ENCODE measurements around the gene VAPA. TPM values are rescaled to one million over a fixed set of nuclear protein-coding genes. Genes with fewer than 3 reads are reported as not detected.

The VAPA gene
- total RNA-seq, 2 donors from 2014 or later = 242 to 274 TPM

DNA sequence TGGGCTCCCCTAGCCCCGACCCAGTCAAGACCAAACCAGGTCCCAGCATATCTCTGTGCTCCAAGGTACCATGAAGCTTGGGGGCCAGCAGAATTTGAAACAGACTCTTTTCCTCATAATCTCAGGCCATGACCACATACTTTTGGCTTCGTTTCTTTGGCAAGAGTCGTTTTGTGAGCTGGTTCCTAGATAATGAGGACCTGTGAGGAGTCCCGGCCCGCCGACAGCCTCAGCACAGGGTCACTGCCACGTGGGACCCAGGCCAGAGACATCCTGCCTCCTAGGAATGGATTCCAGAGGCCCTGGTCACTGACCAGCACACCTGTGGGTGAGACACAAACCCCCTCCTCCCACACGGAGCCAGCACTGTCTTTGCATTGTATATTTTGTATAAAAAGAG is 73.5 kb downstream of the VAPA start:
- ATAC-seq = no peak
- intact Hi-C loops (cut with DNase I, micrococcal nuclease) = no loop called here

DNA sequence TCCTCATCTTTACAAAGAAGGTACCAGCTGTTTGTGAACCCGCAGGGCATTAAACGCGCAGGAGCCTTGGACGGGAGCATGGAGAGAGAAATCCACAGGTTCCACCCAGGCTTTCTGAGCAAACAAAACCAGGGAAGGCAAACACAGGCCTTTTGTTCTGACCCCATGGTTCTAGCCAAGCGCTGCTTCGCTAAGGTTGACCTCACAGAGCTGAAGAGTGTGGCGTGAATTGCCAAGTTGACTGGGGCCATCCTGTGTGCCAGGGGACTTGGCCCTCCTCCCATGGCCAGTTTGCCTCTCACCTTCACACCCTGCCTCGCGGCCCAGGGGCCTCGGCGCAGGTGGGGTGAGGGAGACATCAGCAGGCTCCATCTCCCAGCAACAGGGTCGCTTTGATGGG is 74.1 kb downstream of the VAPA start:
- peak; percentile 6 for ATAC-seq
- intact Hi-C loops (cut with DNase I, micrococcal nuclease) = no loop called here

More for the DNA sequence above, 73.5 kb downstream of the VAPA start:
- no peak for DNase-seq

DNA sequence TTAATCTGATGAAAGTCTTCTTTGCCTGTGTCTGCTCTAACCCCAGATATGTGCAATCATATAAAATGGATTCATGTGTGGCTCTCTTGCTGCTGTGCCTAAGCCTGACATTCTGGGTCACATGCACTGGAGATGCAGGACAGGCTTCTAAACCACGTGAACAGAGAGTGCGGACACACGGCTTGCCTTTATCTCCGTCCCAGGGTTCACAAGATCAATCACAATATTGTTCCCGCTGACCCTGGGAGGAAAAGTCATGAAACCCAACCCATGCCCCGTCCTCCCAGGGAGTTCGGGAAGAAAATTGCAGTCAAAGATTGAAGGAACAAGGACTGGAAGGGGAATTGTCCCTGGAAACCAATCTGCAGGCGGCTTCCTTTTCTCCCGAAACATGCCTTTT is 74.8 kb downstream of the VAPA start:
- DNase-seq (no peak), ATAC-seq (no peak)
- intact Hi-C loops (cut with DNase I, micrococcal nuclease) = no loop called here

More for the DNA sequence above, 74.1 kb downstream of the VAPA start:
- DNase-seq = no peak

DNA sequence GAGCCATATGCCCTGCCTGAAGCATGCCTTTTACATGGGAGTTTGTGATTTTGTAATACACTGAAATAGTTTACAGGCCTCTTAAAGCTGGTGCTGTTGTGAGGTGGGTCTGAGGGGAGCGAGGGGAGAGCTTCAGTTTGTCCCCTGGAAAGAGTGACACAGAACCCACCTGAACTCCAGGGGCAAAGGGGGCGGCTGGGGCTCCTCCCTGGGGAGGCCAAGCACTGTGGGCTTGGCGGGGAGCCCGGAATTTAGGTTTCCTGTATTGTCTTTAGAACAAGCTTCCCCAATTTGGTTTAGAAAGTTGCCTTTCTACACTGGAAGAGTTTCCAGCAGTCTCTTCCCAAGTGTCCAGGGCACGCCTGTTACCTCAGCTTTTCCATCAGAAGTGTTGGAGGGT is 75.7 kb downstream of the VAPA start:
- ATAC-seq (no peak), DNase-seq (no peak)
- intact Hi-C loops (cut with DNase I, micrococcal nuclease) = no loop called here

DNA sequence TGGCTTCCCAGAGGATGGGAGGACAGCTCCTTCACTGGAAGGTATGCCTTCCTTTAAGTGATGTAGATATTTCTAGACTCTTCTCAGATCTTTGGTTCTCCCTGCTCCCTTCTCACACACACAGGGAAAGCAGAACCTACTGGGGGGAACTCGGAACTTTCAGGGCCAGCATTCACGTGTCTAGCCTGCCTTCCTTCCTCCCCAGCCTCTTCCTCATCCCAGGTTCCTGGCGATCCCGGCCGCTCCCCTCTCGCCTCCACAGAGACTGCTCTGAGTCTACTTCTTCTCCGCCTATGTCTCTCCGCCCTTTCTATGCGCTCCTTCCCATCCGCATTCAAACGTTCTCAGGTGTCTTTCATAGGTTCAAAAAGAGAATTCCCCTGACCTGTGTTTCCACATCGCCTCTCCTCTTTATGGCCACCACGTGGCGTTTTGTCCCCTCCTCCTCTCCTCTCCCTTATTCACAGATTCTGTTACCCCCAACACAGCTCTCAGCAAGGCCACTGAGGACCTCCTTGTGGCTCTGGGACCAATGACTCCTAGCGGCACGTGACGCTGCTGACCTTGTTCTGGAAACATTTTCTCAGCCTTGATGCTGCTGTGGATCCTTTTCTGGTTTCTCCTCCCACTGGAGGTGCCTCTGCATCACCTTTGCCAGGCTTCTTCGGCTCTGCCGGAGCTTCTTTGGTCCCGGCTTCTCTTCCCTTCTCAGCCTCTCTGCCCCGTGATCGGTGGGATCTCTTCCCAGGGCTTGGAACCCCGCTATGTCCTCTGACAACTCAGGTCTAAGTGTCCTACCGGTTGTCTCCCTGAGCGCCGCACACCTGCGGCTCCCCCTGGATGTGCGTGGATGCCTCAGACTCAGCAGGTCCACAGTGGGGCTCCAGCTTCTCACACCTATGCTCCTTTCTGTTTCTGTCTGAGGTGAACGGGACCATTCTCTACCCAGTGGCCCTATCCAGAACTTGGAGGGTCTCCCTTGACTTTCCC is 77.5 kb downstream of the VAPA start:
- ATAC-seq (no peak), DNase-seq (no peak)
- intact Hi-C loops (cut with DNase I, micrococcal nuclease) = no loop called here

DNA sequence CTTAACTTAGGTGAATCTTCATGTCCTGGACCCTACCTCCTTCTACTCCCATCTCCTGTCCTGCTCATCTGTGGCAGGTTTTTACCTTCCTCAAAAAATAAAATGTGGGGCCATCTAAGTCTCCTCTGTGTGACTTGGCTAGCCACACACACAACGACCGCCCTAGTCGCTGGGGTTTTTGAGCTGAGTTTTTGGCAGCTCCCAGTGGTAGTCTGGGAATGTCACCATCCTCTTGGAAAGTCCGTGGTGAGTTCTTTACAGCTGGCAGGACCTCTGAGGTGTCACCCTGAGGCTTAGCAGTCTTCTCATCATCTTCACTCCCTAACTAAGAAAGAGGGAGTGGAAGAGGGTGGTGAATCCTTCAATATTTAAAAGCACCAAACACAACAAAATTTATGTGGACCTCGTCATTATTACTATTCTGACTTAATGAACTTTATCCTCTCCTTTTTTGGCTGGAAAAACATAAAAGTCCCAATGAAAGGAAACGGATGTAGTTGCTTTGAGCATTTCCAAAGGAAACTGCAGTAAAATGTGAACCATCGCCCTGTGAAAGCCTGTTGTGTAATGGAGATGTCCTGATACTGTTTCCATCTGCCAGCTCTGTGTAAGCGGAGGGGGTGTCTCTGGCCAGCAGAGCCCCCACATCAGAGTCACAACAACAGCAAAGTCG is 78.6 kb downstream of the VAPA start:
- ATAC-seq (no peak), DNase-seq (no peak)
- intact Hi-C loops (cut with DNase I, micrococcal nuclease) = no loop called here

DNA sequence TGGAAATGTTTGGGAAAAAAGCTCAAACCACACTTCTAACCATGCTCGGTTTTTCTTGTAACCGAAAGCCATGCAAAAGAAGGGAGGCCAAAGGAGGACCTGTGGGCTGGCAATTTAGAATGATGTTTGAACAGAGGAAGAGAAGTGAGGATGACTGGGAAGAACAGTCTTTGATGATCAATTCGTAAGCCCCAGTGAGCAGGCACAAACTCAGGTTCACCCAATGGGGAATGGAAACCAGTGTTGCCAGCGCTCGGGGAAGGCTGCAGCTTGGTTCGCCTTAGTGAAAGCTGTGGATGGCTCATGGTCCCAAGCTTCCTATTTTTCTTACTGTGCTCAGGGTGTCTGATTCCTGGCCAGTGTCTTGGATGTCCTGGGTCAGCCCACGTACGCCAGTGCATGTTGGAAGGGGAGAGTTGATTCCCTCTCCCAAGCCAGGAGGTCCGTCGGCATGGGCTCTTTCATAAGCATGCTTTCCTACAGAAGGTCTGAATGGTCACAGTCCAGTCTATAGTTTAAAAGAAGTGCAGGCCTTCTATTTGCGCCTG is 79.2 kb downstream of the VAPA start:
- intact Hi-C loops (cut with DNase I, micrococcal nuclease) = no loop called here
- ATAC-seq (no peak), DNase-seq (no peak)

DNA sequence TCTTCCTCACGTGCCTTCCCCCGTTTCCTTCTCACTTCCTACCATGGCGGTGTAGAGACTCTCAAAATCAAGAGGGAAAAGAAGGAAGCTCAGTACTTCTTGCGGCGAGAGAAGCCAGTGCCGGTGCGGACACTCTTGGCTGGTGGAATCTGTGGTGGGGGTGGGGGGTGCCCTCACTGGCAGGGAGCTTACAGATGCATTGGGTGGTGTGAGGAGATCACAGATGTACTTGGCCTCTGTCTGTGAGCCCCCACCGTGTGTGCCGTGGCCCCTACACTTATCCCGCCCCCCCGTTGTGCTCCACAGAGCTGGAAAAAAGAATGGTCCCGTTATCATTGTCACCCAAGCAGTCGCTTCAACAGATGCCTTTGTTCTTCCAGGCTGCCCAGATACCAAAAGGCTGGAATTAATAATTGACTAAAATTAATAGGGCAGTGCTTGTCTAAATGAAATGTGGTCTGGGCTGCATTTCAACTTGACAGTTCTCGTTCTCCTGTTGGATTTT is 79.8 kb downstream of the VAPA start:
- no peak for DNase-seq
- intact Hi-C loops (cut with DNase I, micrococcal nuclease) = no loop called here
- no peak for ATAC-seq

DNA sequence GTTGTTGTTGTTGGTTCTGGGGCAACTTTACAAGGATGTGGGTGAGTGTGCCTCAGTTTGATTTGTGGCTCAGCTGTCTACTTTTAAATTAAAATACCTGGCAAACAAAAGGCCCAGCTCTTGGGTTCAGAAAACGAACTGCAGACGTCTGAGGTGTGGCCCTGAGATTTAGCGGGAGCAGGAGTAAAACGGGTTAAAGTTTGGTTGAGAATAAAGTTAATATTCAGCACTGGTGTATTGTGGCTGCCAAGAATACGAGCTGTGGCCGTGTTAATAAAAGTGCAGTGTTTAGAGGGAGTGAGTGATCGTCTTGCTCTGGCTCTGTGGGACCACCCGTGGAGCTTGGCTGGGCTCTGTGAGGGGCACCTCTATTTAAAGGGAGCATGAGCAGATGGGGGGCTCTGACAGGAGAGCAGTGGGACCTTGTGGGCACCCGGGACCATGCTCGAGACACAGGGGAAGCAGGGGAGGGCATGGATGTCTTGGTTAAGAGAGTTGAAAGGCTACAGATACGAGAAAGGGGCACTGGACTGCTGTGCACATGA is 80.3 kb downstream of the VAPA start:
- intact Hi-C loops (cut with DNase I, micrococcal nuclease) = no loop called here
- no peak for DNase-seq
- no peak for ATAC-seq

DNA sequence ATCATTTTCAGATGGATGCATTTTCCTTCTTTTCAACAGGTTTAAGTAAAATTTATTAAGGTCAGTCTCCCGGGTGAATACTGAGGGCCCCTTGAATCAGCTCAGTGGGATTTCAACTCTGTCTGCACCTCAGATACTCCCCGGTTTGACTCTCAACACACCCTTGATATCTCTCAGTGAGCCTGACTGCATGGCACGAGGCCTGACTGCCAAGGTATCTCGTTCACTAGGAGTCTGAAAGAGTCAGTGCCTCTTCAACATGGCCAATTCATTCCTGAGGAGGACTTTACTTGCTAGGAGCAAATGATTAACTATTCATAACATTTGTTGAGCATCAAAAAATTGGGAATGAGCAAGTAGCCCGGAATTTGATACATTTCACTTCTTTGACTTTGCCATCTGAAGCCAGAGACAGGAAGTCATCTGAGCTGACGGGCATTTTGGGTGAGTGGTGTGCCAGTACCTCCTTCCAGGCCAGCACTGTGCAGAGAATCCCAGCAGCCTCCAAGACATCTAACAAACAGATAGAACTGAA is 81.0 kb downstream of the VAPA start:
- no peak for DNase-seq
- intact Hi-C loops (cut with DNase I, micrococcal nuclease) = no loop called here
- ATAC-seq = no peak

DNA sequence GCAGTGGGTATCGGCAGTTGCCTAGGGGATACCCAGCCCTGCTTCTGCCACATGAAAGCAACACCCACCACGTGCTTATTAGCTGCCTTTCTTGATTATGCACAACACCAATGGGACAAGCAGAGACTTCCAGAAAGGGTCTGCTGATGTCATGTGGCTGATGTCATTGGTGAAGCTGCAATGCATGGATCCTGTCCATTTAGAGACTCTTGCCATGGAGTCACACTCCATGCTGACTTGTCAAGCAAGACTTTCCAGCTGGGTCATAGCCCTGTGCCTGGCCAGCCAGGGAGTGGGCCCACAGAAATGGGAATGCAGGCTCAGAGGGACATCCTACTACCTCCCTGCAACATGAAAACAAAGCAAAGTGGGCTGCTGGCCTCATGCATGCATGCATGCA is 81.8 kb downstream of the VAPA start:
- no peak for ATAC-seq
- DNase-seq = no peak
- intact Hi-C loops (cut with DNase I, micrococcal nuclease) = no loop called here

DNA sequence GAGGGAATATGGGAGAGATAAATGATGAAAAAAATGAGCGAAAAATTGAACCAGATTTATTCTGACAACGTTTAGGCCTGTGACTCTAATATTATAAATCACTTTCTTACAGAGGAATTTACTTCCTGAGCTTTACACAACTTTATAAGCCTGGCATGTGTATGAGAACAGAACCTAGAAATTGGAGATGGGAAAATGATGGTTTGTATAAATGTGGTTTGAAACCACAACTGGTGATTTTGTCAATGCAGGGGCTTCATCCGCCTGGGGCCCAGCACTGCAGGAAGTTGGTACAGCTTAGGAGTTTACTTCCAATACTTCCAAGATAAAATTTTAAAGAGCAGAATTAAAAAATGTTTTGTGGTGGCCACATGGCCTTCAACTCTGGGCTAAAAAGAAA is 82.3 kb downstream of the VAPA start:
- DNase-seq (no peak), ATAC-seq (no peak)
- intact Hi-C loops (cut with DNase I, micrococcal nuclease) = no loop called here

DNA sequence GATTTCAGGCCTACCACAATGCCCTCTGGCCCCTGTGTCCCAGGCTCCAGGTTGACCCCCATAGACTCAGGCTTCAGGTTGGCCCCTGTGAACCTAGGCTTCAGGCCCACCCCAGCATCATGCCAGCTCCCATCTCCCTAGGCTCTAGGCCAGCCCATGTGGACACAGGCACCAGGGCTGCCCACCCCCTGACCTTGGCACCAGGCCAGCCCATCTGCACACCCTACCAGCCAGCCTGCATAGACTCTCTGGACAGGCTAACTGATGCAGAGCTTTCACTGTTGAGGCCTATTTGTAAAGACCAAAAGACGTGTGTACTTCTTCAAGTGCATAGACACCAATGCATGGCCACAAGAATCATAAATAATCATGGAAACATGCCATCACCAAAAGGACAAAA is 83.9 kb downstream of the VAPA start:
- ATAC-seq = no peak
- DNase-seq = no peak
- intact Hi-C loops (cut with DNase I, micrococcal nuclease) = no loop called here

DNA sequence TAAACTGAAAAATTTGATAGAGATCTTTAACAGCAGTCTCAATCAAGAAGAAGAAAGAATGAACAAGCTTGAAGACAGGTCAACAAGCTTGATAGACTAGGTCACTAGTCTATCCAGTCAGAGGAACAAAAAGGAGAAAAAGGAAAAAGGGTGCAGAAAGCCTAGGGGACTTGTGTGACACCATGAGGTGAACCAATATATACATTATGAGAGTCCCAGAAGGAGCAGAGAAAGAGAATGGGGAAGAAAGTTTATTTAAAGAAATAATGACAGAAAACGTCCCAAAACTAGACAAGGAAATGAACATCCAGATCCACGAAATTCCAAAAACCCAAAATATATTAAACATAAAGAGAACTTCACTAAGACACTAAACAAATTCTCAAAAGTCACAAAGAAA is 84.5 kb downstream of the VAPA start:
- DNase-seq = no peak
- intact Hi-C loops (cut with DNase I, micrococcal nuclease) = no loop called here
- no peak for ATAC-seq

DNA sequence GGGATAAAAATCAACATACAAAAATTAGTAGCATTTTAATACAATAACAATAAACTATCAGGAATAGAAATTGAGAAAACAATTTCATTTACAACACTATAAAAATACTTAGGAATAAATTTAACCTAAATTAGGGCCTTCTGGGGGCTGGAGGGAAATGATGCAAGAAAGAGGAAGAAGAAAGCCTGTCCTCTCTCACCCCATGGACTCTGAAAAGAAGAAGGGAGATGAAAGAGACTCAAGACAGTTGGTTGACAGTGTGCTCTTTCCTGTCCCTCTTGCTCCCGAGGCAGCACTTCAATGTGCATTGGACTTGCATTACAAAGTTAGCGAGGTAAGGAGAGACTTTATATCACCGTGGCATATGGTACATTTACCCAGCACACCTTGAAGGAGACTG is 88.5 kb downstream of the VAPA start:
- ATAC-seq = no peak

DNA sequence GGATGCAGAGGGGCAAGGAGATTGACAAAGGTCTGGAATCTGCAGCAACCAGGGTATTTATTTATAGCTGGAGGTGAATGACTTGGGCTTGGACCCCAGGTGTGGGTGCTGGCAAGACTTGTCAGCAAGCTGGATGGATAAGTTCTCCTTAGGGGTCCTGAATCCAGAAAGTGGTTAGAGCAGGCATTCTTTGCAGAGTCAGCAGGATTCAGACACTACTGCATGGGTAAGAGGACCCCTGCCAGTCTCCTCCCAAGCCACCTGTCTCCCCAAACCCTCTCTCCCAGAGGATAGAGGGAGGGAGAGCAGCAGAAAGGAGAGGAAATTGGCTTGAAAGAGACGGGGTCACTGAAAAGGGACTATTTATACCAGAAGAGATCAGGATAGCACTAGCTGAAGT is 89.5 kb downstream of the VAPA start:
- no peak for DNase-seq
- no peak for ATAC-seq
- intact Hi-C loops (cut with DNase I, micrococcal nuclease) = no loop called here

More for the DNA sequence above, 88.5 kb downstream of the VAPA start:
- intact Hi-C loops (cut with DNase I, micrococcal nuclease) = no loop called here
- DNase-seq = no peak

DNA sequence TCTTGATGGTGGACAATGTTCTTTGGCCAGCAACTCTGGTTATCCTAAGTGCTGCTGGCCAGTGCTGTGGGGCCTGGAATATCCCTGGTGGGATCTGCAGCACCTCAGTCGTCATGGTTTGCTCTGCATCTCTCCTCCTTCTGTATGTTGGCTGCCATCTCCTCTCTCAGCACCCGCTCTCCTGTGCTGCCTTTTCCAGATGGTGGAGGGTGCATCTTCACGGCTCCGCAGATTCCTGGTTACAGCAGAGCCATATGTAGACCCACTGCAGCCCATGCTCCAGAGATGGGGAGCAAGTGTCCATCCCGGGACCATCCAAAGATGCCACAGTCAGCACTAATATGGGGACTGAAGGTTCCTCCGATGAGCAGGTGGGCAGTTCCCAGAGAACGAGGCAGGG is 90.0 kb downstream of the VAPA start:
- DNase-seq = no peak
- no peak for ATAC-seq
- intact Hi-C loops (cut with DNase I, micrococcal nuclease) = no loop called here

DNA sequence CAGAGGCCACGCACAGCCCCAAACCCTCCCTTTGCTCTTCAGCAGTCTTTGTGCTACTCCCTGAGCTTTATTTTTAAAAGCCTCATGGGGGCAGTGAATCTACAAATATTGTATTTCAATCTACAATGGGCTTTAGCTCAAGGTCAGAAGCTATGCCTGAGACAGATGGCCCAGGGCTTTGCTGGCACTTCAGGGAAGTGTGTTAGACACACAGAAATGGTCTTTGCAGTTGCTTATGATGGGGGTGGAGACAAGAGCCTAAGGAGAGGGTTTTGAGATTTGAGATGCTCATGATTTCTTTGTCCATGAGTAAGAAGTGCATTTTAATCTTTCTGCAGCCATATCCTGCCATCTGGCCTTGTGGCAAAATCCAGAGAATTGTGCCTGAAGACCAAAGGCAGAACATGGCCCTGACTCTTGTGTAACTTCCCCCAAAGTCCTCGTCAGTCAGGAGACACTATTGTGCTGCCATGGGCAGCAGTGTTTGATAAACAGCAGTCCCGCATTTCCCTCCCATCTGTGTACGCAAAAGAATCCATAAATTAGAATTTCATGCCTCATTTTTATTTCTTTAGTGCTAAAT is 92.6 kb downstream of the VAPA start:
- ATAC-seq = no peak
- no peak for DNase-seq
- intact Hi-C loops (cut with DNase I, micrococcal nuclease) = no loop called here
